ENCODE data around the gene SLC25A20.

- TF ChIP-seq CTCF (IDR thresholded peaks at IDR 0.05) (no peak), POLR2AphosphoS5 (IDR thresholded peaks at IDR 0.05) (no peak)
Observed at GRCh38 chr3:48881652-48882114, 17.0 kb downstream of the SLC25A20 start.
